T-helper 17 cell (primary cell): ENCODE data around the gene BIN2. TPM values are rescaled to one million over a fixed set of nuclear protein-coding genes. Genes with fewer than 3 reads are reported as not detected.
A peak's percentile ranks its signal among the peaks of the same experiment; 100 is the strongest.
"Not testable (repeated sequence)": the region's sequence is repeated elsewhere in the genome, so short reads cannot be mapped to it uniquely, and the experiment has no call there.

Experiments
- ATAC-seq: fragments of 150-1000 bp; cut with Tn5 transposase; 2 replicates; pipeline ENCODE4 v1.10.0; 2021; ENCODE audit warnings: mild to moderate bottlenecking, moderate library complexity
- DNase-seq, 3 donors: peaks; one replicate each; pipeline versions ENCODE4 v3.0.0 to v3.0.0-alpha.2; 2020 to 2021
- H3K9me3 ChIP-seq: one replicate; pipeline ENCODE4 v1.7.0; 2013; ENCODE audit warnings: low read length, mild to moderate bottlenecking; ENCODE audit not compliant: control insufficient read depth, poor library complexity, severe bottlenecking
- H3K27ac Mint-ChIP-seq: one replicate; pipeline ENCODE4 v1.8.0; 2022; ENCODE audit warnings: mild to moderate bottlenecking, moderate library complexity, mixed read lengths
- H3K27me3 Mint-ChIP-seq: one replicate; pipeline ENCODE4 v1.8.0; 2022; ENCODE audit warnings: mixed read lengths
- H3K36me3 Mint-ChIP-seq: one replicate; pipeline ENCODE4 v1.8.0; 2022; ENCODE audit warnings: low read depth, mixed read lengths
- H3K4me1 Mint-ChIP-seq: one replicate; pipeline ENCODE4 v1.8.0; 2022; ENCODE audit warnings: mild to moderate bottlenecking, mixed read lengths
- H3K4me3 Mint-ChIP-seq: one replicate; pipeline ENCODE4 v1.8.0; 2022; ENCODE audit warnings: mild to moderate bottlenecking, moderate library complexity, mixed read lengths
- total RNA-seq, 4 donors: library from RNA in 2 of 4; stranded (reverse) in 2 of 4; gene quantifications; one replicate each; pipeline ENCODE4 v1.2.3 and lab custom pipeline; 2022 to 2026

Gene BIN2
- total RNA-seq, 2 donors from 2014 or later, result 216 to 233 TPM

DNA sequence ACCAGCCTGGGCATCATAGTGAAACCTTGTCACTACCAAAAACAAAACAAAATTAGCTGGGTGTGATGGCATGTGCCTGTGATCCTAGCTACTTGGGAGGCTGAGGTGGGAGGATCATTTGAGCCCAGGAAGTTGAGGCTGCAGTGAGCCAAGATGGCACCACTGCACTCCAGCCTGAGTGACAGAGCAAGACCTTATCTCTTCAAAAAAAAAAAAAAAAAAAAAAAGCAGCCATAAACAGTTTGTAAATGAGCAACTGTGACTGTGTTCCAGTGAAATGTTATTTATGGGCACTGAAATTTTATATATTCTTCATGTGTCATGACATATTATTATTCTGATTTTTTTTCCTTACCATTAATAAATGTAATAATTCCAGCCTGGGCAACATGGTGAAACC lies 13.4 kb upstream of the BIN2 start:
- H3K4me1 Mint-ChIP-seq, result peaks cover 19% of the 10 kb centered on the region
- H3K36me3 Mint-ChIP-seq, H3K27me3 Mint-ChIP-seq, DNase-seq, H3K4me3 Mint-ChIP-seq, H3K9me3 ChIP-seq, H3K27ac Mint-ChIP-seq, ATAC-seq: not testable (repeated sequence)

GRCh38 chr12:51335931-51336330 lies 12.0 kb upstream of the BIN2 start:
- DNase-seq (no peak), ATAC-seq (no peak)
- H3K4me1 Mint-ChIP-seq, result peaks cover 18% of the 10 kb centered on the region
- H3K9me3 ChIP-seq, result no peaks in the 10 kb centered on the region
- no peaks in the 10 kb centered on the region for H3K36me3 Mint-ChIP-seq
- H3K27ac Mint-ChIP-seq, result no peak overlapping the region
- H3K27me3 Mint-ChIP-seq, result peaks cover 6% of the 10 kb centered on the region
- no peak overlapping the region for H3K4me3 Mint-ChIP-seq

GRCh38 chr12:51334764-51335163 lies 10.8 kb upstream of the BIN2 start:
- H3K27ac Mint-ChIP-seq, result no peak overlapping the region
- no peaks in the 10 kb centered on the region for H3K9me3 ChIP-seq
- no peak overlapping the region for H3K4me3 Mint-ChIP-seq
- H3K27me3 Mint-ChIP-seq, result peaks cover 6% of the 10 kb centered on the region
- DNase-seq, result no peak
- ATAC-seq, result no peak
- H3K4me1 Mint-ChIP-seq, result peaks cover 25% of the 10 kb centered on the region
- H3K36me3 Mint-ChIP-seq, result no peaks in the 10 kb centered on the region

DNA sequence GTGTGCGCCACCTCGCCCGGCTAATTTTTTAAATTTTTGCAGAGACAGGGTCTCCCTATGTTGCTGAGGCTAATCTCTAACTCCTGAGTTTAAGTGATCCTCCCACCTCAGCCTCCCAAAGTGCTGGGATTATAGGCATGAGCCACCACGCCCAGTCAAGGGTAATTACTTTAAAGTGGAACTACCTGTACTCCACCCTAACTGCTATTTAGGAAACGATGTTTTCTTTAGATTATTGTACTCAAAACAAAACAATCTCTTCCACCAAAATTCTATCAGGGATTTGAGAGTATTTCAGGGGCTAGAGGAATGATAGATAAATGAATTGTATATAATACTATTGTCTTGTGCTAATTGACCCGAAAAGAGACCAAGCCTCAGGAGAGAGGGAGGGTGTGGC lies 9.6 kb upstream of the BIN2 start:
- Mint-ChIP-seq H3K27me3 (peaks cover 6% of the 10 kb centered on the region), H3K36me3 (no peaks in the 10 kb centered on the region), H3K4me1 (peaks cover 34% of the 10 kb centered on the region), H3K4me3 (no peak overlapping the region), H3K27ac (peak overlapping the region; percentile 21)
- ATAC-seq (no peak), DNase-seq (no peak)
- no peaks in the 10 kb centered on the region for H3K9me3 ChIP-seq

GRCh38 chr12:51330186-51330585 lies 6.2 kb upstream of the BIN2 start:
- H3K9me3 ChIP-seq, result no peaks in the 10 kb centered on the region
- ATAC-seq, result no peak
- H3K27ac Mint-ChIP-seq, result peak overlapping the region; percentile 98
- no peaks in the 10 kb centered on the region for H3K36me3 Mint-ChIP-seq
- no peaks in the 10 kb centered on the region for H3K27me3 Mint-ChIP-seq
- H3K4me3 Mint-ChIP-seq, result peak overlapping the region; percentile 82
- H3K4me1 Mint-ChIP-seq, result peaks cover 53% of the 10 kb centered on the region
- DNase-seq, result no peak

DNA sequence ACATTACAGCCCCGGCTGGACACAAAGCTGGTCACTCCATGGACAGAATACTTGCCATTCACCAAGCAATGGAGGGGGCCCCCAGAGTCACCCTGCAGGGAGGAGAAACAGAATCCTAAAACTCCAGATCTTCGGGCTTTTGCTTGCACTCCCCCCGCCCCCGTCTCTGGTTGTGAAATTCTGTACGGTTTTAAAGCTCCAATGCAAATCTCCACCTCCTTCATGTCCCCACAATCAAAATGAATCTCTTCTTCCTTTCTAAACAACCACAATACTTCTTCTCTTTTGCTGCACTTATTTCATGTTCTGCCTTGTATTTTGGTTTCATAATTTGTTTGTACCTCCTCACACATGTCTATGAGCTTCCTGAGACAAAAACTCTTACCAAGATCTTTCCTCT lies 5.8 kb upstream of the BIN2 start:
- H3K4me3 Mint-ChIP-seq, result peak overlapping the region; percentile 82
- peak; percentile 41 for ATAC-seq
- H3K9me3 ChIP-seq, result no peaks in the 10 kb centered on the region
- H3K27ac Mint-ChIP-seq, result peak overlapping the region; percentile 98
- no peaks in the 10 kb centered on the region for H3K27me3 Mint-ChIP-seq
- peaks cover 56% of the 10 kb centered on the region for H3K4me1 Mint-ChIP-seq
- H3K36me3 Mint-ChIP-seq, result no peaks in the 10 kb centered on the region
- no peak for DNase-seq

GRCh38 chr12:51328587-51328986 lies 4.6 kb upstream of the BIN2 start:
- peak overlapping the region; percentile 98 for H3K27ac Mint-ChIP-seq
- H3K27me3 Mint-ChIP-seq, result no peaks in the 10 kb centered on the region
- no peaks in the 10 kb centered on the region for H3K36me3 Mint-ChIP-seq
- peak overlapping the region; percentile 82 for H3K4me3 Mint-ChIP-seq
- peaks cover 54% of the 10 kb centered on the region for H3K4me1 Mint-ChIP-seq
- DNase-seq, result no peak
- no peaks in the 10 kb centered on the region for H3K9me3 ChIP-seq
- ATAC-seq, result no peak

DNA sequence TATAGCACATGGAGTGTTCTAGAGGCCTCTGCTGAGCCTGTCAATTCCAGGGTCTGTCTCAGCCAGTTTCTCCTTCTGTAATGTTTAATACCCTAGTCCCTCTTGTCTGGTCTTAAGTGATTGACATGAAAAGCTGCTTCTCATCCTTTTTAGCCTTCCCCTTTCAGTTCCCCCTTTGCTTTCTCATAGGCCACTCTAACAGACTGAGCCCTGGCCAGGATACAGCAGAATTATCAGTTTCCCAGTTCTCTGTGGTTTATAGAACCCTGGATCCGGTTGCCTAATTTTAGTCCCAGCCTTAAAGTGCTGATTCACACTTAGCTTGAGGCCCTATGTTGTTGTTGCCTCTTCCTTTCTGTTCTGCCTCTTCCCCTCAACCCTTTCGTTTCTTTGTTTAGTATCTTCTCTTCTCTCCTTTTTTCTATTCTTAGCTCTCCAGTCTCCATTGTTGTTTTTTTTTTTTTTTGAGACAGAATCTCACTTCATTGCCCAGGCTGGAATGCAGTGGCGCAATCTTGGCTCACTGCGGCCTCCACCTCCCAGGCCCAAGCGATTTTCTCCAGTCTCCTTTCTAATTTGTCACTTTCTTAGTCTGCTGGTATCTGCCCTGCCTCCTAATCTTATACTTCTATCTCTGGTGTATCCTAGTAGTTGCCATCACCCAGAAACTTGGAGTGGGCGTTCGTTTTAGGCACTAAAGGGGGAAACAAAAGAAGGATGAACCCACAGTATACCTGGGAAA lies 2.9 kb upstream of the BIN2 start:
- peaks cover 69% of the 10 kb centered on the region for H3K4me1 Mint-ChIP-seq
- peaks cover 8% of the 10 kb centered on the region for H3K36me3 Mint-ChIP-seq
- H3K27ac Mint-ChIP-seq, result peak overlapping the region; percentile 98
- no peak for DNase-seq
- H3K4me3 Mint-ChIP-seq, result peak overlapping the region; percentile 82
- H3K27me3 Mint-ChIP-seq, result no peaks in the 10 kb centered on the region
- no peak for ATAC-seq
- H3K9me3 ChIP-seq, result no peaks in the 10 kb centered on the region

DNA sequence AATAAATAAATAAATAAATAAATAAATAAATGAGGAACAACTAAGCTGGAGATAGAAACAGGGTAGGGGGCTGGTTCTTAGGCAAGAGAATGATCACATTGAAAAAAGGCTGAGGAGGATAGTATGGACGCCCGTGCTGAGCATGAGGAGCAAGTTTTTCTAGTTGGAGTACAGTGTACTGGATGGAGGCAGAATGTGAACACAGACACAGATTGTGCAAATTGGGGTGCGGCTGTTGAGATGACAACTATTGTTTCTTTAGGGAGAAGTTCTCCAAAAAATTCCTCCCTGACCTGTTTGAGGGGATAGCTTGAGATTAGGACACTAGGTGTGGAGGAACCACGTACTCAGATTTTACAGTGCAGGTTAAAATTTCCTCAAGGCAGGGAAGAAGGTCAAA lies 979 bp upstream of the BIN2 start:
- ATAC-seq, result no peak

DNA sequence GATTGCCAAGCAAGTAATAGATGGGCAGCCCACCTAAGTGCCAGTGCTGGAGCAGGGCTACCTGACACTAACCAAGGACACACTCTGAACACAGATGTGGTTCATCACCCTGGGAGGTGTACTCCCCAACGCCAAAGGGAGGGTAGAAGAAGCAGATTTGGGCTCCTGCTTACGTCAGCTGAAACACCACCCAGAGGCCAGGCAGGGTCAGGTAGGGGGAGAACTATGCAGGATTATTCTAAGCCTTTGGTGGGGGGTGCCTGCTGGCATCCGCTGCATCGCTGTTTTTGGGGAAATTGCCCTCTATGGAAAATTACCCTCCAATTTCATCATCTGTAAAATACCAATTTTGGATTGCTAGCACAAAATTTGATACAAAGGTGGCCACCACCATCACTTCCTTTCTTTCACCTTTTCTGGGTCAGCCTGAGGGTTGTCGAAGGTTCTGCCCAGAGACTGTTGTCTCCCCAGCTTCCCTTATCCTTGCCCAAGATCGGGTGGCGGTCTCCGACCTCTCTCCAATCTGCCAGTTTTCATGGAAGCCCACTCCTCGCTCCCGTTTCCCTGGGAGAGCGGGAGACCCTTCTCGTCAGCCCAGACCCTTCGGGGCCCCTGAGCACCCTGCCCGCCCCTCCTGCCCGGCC lies 535 bp downstream of the BIN2 start:
- peaks cover 14% of the 10 kb centered on the region for H3K36me3 Mint-ChIP-seq
- DNase-seq (peak; percentile 22 to 42 (median 39)), ATAC-seq (peak; percentile 74)
- H3K27ac Mint-ChIP-seq, result peak overlapping the region; percentile 98
- no peaks in the 10 kb centered on the region for H3K9me3 ChIP-seq
- peaks cover 77% of the 10 kb centered on the region for H3K4me1 Mint-ChIP-seq
- no peaks in the 10 kb centered on the region for H3K27me3 Mint-ChIP-seq
- peak overlapping the region; percentile 94 for H3K4me3 Mint-ChIP-seq

More for the DNA sequence above, 979 bp upstream of the BIN2 start:
- Mint-ChIP-seq H3K27ac (peak overlapping the region; percentile 98), H3K4me1 (peaks cover 77% of the 10 kb centered on the region), H3K36me3 (peaks cover 10% of the 10 kb centered on the region), H3K27me3 (no peaks in the 10 kb centered on the region), H3K4me3 (peak overlapping the region; percentile 19)
- no peak for DNase-seq
- no peaks in the 10 kb centered on the region for H3K9me3 ChIP-seq

DNA sequence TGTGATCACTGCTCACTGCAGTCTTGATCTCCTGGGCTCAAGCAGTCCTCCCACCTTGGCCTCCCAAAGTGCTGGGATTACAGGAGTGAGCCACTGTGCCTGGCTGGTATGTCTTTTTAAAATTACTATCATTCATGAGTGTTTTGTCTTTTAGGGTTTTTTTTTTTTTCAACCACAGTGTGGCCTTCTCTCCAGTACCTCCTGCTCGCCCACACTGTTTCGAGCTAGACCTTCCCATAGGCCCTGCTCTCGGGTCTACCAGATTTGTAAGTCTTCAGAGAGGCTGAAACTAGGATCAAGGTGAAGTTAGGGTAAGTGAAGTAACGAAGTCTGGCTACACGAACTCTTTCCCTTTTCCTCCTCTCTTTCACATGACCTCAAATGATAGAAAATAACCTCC lies 1.5 kb downstream of the BIN2 start:
- H3K36me3 Mint-ChIP-seq, result peaks cover 17% of the 10 kb centered on the region
- H3K27me3 Mint-ChIP-seq, result no peaks in the 10 kb centered on the region

DNA sequence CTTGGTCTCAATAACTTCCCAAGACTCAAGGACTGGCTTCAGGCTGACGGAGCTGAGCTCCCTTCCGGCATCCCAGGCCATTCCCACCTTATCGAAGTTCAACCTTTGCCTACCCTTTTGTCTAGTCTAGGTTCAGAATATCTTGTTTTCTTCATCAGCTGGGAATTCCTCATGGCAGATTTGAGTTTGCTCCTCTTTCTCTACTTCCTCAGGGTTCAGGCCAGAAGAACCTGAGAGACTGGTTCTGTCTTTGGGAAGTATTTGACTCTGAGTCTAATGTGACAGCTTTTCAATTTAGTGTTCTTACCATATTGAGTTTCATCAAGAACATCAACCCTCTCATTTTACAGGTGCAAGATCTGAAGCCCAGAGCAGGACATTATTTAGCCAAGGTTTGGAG lies 2.1 kb downstream of the BIN2 start:
- Mint-ChIP-seq H3K36me3 (peaks cover 17% of the 10 kb centered on the region), H3K4me3 (peak overlapping the region; percentile 94), H3K4me1 (peaks cover 80% of the 10 kb centered on the region), H3K27me3 (no peaks in the 10 kb centered on the region), H3K27ac (peak overlapping the region; percentile 98)
- ATAC-seq (no peak), DNase-seq (no peak)
- no peaks in the 10 kb centered on the region for H3K9me3 ChIP-seq

More for the DNA sequence above, 1.5 kb downstream of the BIN2 start:
- peaks cover 81% of the 10 kb centered on the region for H3K4me1 Mint-ChIP-seq
- ATAC-seq (no peak), DNase-seq (no peak)
- H3K27ac Mint-ChIP-seq, result peak overlapping the region; percentile 98
- no peaks in the 10 kb centered on the region for H3K9me3 ChIP-seq
- peak overlapping the region; percentile 94 for H3K4me3 Mint-ChIP-seq

DNA sequence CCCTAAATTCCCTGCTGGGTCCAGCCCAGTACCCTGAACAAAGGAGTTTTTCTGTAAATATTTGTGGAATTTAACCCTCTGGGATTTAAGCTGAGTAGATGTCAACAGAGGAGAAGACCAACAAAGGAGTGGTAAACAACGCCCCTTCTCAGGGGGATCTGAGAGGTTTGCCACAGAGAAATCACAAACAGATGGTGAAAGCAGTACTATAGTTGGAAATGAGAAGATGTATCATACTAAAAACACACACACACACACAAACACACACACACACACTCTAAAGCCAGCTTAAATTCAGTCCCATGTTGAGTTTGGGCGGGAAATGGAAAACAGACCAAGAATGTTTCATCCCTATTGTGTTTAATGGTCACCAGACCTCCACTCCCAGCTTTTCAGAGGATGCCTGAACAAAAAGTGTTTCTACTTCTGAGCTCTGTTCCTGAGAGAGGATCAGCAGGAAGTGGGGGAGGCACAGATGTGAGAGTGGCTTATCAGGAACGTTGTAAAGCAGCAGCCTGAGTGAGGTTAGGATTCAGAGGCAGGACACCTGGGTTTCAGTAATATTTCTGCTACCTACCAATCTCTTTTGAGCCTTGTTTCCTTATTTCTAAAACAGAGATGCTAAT lies 3.2 kb downstream of the BIN2 start:
- no peak for DNase-seq
- ATAC-seq, result no peak
- peak overlapping the region; percentile 94 for H3K4me3 Mint-ChIP-seq
- peaks cover 19% of the 10 kb centered on the region for H3K36me3 Mint-ChIP-seq
- peaks cover 77% of the 10 kb centered on the region for H3K4me1 Mint-ChIP-seq
- no peaks in the 10 kb centered on the region for H3K27me3 Mint-ChIP-seq
- H3K9me3 ChIP-seq, result no peaks in the 10 kb centered on the region
- H3K27ac Mint-ChIP-seq, result peak overlapping the region; percentile 98
